ENCODE data around the gene CES4A.
"Not testable (repeated sequence)": the region's sequence is repeated elsewhere in the genome, so short reads cannot be mapped to it uniquely, and the experiment has no call there.

Gene CES4A

DNA sequence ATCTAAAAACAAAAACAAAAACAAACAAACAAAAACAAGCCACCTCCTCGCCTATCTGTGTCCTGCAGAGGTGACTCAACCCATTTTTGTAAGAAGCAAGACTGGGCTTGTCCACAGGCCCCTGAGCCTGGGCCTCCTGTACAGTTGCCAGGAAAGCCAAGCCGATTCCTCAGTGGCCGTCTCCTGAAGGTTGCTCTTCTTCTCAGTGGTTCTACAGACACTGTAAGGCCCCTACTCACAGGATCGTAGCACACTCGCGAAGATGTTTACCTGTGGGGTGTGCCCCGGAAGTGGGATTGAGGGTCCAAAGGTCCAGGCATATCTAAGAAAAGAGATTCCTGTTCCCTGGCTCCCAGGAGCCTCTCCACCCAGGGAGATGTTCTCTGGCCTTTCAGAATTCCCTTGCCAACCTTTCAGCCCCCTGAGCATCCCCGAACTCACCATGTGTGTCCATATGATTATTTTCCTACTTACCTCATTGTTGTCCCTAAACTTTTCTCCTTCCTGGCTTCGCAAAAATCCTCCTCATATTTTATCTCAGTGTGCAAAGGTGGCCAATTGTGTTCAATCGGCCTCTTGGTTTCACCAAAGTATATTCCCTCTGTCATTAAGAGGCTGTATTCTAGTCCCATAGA is 34.8 kb upstream of the CES4A start:
- DNase-seq = no peak
- intact Hi-C loops (cut with DNase I) = no loop called here

DNA sequence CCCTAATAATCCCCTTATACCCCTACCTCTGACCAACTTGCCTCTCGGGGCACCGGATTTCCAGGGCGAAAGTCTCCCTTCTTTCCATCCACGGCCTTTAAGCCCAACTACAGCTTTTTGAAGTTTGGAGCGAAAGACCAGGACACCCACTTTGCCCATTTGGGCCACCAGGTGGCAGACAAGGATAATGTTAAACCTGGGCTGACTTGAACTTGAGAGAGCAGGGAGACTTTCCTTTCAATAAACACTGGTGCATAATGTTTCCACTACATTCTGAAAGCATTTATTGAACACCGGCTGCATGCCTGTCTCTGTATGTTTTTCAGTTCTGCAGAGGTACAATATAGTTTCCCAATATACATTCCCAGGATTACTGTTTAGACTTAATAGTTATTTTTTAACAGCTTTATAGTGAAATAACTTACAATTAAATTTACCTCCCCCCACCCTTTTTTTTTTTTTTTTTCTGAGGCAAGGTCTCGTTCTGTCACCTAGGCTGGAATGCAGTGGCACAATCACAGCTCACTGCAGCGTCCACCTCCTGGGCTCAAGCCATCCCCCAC is 34.2 kb upstream of the CES4A start:
- intact Hi-C loops (cut with DNase I) = no loop called here
- peak in 41 of 42 donors; percentile 66 to 91 (median 80) for DNase-seq

DNA sequence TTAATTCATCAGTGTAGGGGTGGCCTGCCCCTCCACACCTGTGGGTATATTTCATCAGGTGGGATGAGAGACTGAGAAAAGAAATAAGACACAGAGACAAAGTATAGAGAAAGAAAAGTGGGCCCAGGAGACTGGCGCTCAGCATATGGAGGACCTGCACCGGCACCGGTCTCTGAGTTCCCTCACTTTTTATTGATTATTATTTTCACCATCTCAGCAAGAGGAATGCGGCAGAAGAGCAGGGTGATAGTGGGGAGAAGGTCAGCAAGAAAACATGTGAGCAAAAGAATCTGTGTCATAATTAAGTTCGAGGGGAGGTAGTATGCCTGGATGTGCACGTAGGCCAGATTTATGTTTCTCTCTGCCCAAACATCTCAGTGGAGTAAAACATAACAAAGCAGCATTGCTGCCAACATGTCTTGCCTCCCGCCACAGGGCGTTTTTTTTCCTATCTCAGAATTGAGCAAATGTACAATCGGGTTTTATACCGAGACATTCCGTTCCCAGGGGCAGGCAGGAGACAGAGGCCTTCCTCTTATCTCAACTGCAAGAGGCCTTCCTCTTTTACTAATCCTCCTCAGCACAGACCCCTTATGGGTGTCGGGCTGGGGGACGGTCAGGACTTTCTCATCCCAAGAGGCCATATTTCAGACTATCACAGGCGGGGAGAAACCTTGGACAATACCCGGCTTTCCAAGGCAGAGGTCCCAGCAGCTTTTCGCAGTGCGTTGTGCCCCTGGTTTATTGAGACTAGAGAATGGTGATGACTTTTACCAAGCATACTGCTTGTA is 32.8 kb upstream of the CES4A start:
- DNase-seq; intact Hi-C loops (cut with DNase I): not testable (repeated sequence)

DNA sequence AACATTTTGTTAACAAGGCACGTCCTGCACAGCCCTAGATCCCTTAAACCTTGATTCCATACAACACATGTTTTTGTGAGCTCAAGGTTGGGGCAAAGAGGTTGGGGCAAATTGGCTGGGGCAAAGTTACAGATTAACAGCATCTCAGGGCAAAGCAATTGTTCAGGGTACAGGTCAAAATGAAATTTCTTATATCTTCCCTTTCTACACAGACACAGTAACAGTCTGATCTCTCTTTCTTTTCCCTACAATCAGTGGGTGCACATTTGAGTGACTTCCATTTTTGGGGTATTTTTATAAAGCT is 32.3 kb upstream of the CES4A start:
- DNase-seq; intact Hi-C loops (cut with DNase I): not testable (repeated sequence)

- no peak for DNase-seq
- intact Hi-C loops (cut with DNase I) = no loop called here
These were observed 29.3 kb upstream of the CES4A start for GRCh38 chr16:66958857-66959703.

- intact Hi-C loops (cut with DNase I) = loop anchor here (10.0 kb wide), 1 partner anchor 65 kb away; the partner anchor contains the start of gene CBFB
- no peak for DNase-seq
These were observed 28.7 kb upstream of the CES4A start for GRCh38 chr16:66959704-66960161.

DNA sequence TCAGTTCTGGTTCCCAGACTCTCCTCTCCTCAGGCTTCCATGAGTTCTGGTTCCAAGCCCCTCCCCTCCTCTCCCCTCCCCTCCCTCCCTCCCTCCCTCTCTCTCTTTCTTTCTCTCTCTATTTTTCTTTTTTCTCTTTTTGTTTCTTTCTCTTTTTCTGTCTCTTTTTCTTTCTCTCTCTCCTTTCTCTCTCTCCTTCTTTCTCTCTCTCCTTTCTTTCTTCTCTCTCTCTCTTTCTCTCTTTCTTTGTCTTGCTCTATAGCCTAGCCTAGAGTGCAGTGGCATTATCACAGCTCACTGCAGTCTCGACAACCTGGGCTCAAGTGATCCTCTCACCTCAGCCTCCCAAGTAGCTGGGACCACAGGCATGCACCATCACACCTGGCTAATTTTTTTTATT is 28.1 kb upstream of the CES4A start:
- no peak for DNase-seq
- intact Hi-C loops (cut with DNase I) = loop anchor here (10.0 kb wide), 1 partner anchor 65 kb away; the partner anchor contains the start of gene CBFB

DNA sequence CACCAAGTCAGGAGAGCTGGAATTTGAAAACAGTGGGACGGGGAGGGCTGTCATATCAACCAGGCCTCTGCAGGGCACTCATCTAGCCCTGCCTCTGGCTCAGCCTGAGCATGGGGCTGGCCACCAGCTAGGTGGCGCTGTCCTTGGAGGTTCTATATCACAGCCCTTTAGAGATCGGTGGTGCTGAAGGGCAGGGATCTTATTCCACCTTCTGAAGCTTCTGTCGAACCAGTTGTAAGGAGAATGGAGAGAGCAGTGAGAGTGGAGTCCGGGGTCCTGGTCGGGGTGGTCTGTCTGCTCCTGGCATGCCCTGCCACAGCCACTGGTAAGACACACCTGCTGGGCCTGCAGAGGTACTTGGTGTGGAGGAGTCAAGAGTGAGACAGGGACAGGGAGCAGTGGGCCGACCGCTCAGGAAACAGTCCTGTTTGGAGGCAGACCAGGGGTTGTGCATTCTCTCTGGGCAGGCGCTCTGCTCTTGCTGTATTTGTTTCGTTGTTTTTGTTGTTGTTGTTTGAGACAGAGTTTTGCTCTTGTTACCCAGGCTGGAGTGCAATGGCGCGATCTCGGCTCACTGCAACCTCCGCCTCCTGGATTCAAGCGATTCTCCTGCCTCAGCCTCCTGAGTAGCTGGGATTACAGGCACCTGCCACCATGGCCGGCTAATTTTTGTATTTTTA is 27.2 kb upstream of the CES4A start, which contains the start of gene CES3:
Gene CES3 (plus strand): TSS at position 202 of the 680 bp plus-strand sequence. CDS start 42 bp downstream, at position 244.
- peak; percentile 31 to 84 (median 70) for DNase-seq
- intact Hi-C loops (cut with DNase I) = loop anchor here (10.0 kb wide), 1 partner anchor 64 kb away; the partner anchor contains the start of gene CBFB

DNA sequence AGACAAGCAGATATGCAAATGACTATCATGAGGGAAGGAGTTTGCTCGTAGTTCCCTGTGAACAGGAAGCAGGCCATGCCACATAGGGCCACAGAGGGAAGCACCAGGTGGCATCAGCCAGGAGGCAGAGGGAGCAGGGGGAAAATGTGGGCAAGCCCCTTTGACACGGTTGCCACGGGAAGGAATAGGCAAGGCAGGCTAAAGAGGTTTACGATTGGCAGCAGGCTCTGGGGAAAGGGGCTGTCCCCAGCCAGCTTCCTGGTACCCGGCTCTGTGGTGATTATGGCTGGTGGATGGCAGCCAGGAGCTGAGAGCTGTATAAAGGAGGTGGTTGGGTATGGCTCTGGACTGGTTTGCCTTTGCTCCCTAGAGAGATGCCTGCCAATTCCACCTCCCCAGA is 26.5 kb upstream of the CES4A start:
- intact Hi-C loops (cut with DNase I) = loop anchor here (10.0 kb wide), 1 partner anchor 63 kb away; the partner anchor contains the start of gene CBFB

GRCh38 chr16:66964049-66964448 is 24.3 kb upstream of the CES4A start:
- no peak for DNase-seq
- intact Hi-C loops (cut with DNase I) = loop anchor here (10.0 kb wide), 1 partner anchor 61 kb away; the partner anchor contains the start of gene CBFB

More for the DNA sequence above, 26.5 kb upstream of the CES4A start:
- DNase-seq = no peak

DNA sequence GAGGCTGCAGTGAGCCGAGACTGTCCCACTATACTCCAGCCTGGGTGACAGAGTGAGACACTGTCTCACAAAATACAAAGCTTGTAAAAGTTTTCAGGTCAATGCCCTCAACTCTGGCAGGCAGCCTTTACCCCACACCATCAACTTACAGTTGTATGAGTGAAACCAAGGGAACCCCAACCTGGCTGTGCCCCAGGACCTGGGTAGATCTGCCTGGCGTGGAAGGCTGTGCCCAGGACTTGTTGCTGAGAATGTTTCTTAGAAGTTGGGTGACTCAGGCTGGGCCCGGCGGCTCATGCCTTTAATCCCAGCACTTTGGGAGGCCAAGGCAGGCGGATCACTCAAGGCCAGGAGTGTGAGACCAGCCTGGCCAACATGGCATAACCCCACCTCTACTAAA is 19.5 kb upstream of the CES4A start:
- intact Hi-C loops (cut with DNase I) = loop anchor here (10.0 kb wide), 1 partner anchor 56 kb away; the partner anchor contains the start of gene CBFB
- DNase-seq = peak in 4 of 42 donors; percentile 38 to 54 (median 41)

DNA sequence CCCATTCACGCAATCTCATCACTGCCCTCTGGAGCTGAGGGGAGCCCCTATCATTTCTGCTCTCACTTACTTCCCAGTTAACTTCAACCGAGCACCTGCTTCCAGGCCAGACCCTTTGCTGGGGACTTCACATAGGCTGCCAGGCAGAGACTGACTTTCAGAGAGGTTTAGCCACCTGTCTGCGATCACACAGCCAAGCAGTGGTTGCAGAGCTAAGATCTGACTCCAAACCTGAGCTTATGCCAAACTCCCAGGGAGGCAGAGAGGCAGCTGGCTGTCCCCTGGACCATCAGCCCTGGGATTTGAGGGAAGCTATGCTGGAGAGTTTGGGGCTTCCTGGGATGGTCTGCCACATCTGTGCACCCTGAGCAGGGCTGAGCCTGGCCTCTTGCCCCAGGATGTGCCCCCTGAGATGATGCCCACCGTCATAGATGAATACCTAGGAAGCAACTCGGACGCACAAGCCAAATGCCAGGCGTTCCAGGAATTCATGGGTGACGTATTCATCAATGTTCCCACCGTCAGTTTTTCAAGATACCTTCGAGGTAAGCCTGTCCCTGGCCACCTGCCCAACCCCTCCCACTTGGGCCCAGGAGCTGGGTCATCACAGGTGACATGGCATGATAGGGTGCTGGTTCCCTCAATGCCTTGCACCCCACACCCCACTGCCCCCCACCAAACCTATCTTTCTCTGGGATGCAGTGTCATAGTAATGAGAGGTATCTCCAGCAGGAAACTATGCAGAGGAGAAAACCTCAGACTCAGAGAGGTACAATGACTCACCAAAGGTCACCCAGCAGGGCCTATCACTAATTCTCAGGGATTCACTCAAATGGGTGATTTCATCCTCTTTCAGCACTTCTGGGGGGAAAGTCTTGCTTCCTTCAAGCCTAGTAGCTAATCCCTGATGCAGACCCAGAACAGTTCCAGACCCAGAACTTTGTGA is 17.3 kb upstream of the CES4A start:
- intact Hi-C loops (cut with DNase I) = no loop called here
- no peak for DNase-seq

DNA sequence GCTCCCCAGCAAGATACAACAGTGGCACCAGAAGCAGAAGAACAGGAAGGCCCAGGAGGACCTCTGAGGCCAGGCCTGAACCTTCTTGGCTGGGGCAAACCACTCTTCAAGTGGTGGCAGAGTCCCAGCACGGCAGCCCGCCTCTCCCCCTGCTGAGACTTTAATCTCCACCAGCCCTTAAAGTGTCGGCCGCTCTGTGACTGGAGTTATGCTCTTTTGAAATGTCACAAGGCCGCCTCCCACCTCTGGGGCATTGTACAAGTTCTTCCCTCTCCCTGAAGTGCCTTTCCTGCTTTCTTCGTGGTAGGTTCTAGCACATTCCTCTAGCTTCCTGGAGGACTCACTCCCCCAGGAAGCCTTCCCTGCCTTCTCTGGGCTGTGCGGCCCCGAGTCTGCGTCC is 15.4 kb upstream of the CES4A start:
- intact Hi-C loops (cut with DNase I) = no loop called here
- DNase-seq = no peak

DNA sequence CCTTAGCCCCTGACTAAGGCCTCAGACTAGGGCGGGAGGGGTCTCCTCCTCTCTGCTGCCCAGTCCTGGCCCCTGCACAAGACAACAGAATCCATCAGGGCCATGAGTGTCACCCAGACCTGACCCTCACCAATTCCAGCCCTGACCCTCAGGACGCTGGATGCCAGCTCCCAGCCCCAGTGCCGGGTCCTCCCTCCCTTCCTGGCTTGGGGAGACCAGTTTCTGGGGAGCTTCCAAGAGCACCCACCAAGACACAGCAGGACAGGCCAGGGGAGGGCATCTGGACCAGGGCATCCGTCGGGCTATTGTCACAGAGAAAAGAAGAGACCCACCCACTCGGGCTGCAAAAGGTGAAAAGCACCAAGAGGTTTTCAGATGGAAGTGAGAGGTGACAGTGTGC is 14.7 kb upstream of the CES4A start:
- intact Hi-C loops (cut with DNase I) = no loop called here
- DNase-seq = no peak

DNA sequence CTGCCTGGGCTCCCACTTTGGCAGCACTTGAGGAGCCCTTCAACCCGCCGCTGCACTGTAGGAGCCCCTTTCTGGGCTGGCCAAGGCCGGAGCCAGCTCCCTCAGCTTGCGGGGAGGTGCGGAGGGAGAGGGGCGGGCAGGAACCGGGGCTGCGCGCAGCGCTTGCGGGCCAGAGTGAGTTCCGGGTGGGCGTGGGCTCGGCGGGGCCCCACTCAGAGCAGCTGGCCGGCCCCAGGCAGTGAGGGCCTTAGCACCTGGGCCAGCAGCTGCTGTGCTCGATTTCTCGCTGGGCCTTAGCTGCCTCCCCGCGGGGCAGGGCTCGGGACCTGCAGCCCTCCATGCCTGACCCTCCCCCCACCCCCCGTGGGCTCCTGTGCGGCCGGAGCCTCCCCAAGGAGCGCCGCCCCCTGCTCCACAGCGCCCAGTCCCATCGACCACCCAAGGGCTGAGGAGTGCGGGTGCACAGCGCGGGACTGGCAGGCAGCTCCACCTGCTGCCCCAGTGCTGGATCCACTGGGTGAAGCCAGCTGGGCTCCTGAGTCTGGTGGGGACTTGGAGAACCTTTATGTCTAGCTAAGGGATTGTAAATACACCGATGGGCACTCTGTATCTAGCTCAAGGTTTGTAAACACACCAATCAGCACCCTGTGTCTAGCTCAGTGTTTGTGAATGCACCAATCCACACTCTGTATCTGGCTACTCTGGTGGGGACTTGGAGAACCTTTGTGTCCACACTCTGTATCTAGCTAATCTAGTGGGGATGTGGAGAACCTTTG is 14.0 kb upstream of the CES4A start:
- intact Hi-C loops (cut with DNase I); DNase-seq: not testable (repeated sequence)

DNA sequence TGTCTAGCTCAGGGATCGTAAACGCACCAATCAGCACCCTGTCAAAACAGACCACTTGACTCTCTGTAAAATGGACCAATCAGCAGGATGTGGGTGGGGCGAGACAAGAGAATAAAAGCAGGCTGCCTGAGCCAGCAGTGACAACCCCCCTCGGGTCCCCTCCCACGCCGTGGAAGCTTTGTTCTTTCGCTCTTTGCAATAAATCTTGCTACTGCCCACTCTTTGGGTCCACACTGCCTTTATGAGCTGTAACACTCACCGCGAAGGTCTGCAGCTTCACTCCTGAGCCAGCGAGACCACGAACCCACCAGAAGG is 13.5 kb upstream of the CES4A start:
- not testable (repeated sequence) for DNase-seq
- intact Hi-C loops (cut with DNase I) = loop anchor here (5.0 kb wide), 1 partner anchor 127 kb away; no protein-coding TSS in a partner anchor

All from head of caudate nucleus (tissue), 42 donors.